Neural crest cell (in vitro differentiated cells): Measurements from ENCODE around the gene DUSP5. TPM values are rescaled to one million over a fixed set of nuclear protein-coding genes. Genes with fewer than 3 reads are reported as not detected.

Source experiments
- DNase-seq: peaks from one replicate; pipeline ENCODE4 v3.0.0; 2021; ENCODE audit warnings: low read depth, mixed read lengths, low spot score
- H3K27ac Mint-ChIP-seq: one replicate; pipeline ENCODE4 v1.8.0; 2021; ENCODE audit warnings: mild to moderate bottlenecking, mixed read lengths; ENCODE audit not compliant: unreplicated experiment
- H3K27me3 Mint-ChIP-seq: 2 replicates; pipeline ENCODE4 v1.8.0; 2021; ENCODE audit warnings: low read depth, mild to moderate bottlenecking, mixed read lengths
- H3K36me3 Mint-ChIP-seq: 2 replicates; pipeline ENCODE4 v1.8.0; 2021; ENCODE audit warnings: low read depth, mild to moderate bottlenecking, mixed read lengths
- H3K4me1 Mint-ChIP-seq: 2 replicates; pipeline ENCODE4 v1.8.0; 2021; ENCODE audit warnings: mixed read lengths
- H3K4me3 Mint-ChIP-seq: one replicate; pipeline ENCODE4 v1.8.0; 2021; ENCODE audit warnings: mild to moderate bottlenecking, mixed read lengths
- H3K9me3 Mint-ChIP-seq: 2 replicates; pipeline ENCODE4 v1.8.0; 2021; ENCODE audit warnings: mixed read lengths
- total RNA-seq: library from RNA; stranded (reverse); gene quantifications from 2 replicates; pipeline ENCODE4 v1.2.1, GENCODE V29; 2021
- TF ChIP-seq, protein P1 (sequence below): fragments of 200-600 bp; sonication (generic); conservative IDR thresholded peaks from 2 replicates; pipeline ENCODE4 v1.5.0; 2021; ENCODE audit warnings: antibody characterized with exemption, mild to moderate bottlenecking

The DUSP5 gene
- total RNA-seq, 1 donor from 2014 or later = 2.5 TPM

DNA sequence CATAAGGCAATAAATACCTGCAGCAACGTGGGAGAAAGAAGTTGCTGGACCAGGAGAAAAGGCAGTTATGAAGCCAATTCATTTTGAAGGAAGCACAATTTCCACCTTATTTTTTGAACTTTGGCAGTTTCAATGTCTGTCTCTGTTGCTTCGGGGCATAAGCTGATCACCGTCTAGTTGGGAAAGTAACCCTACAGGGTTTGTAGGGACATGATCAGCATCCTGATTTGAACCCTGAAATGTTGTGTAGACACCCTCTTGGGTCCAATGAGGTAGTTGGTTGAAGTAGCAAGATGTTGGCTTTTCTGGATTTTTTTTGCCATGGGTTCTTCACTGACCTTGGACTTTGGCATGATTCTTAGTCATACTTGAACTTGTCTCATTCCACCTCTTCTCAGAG is 13.0 kb downstream of the DUSP5 start:
- Mint-ChIP-seq H3K36me3 (peaks cover 15% of the 10 kb centered on the region), H3K4me1 (peaks cover 12% of the 10 kb centered on the region), H3K9me3 (no peaks in the 10 kb centered on the region), H3K27ac (no peak overlapping the region), H3K4me3 (no peak overlapping the region), H3K27me3 (no peaks in the 10 kb centered on the region)
- TF ChIP-seq, protein P1, sequence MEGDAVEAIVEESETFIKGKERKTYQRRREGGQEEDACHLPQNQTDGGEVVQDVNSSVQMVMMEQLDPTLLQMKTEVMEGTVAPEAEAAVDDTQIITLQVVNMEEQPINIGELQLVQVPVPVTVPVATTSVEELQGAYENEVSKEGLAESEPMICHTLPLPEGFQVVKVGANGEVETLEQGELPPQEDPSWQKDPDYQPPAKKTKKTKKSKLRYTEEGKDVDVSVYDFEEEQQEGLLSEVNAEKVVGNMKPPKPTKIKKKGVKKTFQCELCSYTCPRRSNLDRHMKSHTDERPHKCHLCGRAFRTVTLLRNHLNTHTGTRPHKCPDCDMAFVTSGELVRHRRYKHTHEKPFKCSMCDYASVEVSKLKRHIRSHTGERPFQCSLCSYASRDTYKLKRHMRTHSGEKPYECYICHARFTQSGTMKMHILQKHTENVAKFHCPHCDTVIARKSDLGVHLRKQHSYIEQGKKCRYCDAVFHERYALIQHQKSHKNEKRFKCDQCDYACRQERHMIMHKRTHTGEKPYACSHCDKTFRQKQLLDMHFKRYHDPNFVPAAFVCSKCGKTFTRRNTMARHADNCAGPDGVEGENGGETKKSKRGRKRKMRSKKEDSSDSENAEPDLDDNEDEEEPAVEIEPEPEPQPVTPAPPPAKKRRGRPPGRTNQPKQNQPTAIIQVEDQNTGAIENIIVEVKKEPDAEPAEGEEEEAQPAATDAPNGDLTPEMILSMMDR = no peak
- DNase-seq = no peak

DNA sequence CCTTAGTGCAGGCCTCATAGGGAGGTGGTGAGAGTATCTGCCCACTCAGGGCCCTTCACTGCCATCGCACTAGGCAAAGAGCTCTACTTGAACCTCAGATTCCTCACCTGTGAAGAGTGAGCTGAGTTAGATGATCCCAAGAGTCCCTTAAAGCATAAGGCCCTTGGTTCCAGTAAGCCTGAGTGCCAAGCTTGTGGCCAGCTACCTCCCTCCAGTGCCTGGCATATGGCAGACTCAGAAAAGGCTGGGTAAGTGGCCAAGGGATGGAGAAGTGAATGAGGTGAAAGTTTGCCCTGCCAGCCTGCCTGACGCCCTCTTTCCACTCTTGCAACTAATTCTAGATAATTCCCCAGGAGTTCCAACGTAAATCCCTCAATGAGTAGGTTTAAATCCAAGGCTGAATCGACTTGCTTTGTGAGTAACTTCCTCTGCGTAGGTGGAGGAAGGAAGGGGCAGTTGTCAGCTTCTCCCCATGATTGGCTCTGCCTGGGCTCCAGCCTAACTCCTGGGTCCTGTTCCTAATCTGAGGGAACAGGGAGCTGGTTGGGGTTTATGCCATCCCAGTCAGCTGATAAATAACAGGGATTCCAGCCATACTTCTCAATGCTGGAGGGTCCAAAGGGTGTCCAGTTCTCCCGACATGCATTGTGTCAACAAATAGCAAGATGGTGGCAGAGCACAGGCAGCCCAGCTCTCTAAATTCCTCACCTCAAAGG is 14.2 kb downstream of the DUSP5 start:
- no peak for DNase-seq
- H3K9me3 Mint-ChIP-seq = no peaks in the 10 kb centered on the region
- TF ChIP-seq, protein P1 = no peak
- H3K27me3 Mint-ChIP-seq = no peaks in the 10 kb centered on the region
- H3K4me1 Mint-ChIP-seq = peaks cover 12% of the 10 kb centered on the region
- no peak overlapping the region for H3K27ac Mint-ChIP-seq
- H3K36me3 Mint-ChIP-seq = peaks cover 15% of the 10 kb centered on the region
- no peak overlapping the region for H3K4me3 Mint-ChIP-seq

DNA sequence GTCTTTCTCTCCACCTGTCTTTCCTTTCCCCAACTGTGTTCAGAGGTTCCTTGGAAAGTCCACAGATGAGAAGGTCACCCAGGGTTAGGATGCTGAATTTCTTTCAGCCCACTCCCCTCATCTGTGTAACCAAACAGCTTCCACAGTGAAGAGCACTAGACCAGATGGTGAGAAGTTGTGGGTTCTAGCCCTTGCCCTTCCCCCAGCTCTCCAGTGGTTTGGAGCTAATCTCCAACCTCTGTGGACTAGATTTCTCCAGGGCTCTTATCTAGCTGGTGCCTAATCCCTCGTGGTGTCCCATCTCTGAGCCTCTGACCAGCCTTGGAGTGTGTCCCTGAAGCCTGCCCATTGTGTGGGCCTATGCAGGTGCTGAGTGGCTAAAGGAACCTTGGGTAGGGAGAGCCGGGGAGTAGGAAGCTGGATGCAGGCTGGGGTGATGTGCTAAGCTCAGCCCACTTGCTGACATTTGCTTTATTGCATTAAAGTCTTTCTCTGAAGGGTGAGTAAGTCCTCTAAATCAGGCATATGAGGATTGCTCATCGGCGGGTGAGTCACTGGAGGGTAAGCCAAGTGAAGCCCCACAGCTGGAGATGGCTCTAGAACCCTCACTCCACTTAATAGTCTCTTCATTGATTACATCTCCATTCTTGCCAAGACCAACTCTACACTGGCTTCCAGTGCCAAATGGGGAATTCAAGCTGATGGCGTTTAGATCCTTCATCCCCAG is 14.9 kb downstream of the DUSP5 start:
- H3K4me3 Mint-ChIP-seq = no peak overlapping the region
- H3K36me3 Mint-ChIP-seq = peaks cover 12% of the 10 kb centered on the region
- H3K27me3 Mint-ChIP-seq = no peaks in the 10 kb centered on the region

DNA sequence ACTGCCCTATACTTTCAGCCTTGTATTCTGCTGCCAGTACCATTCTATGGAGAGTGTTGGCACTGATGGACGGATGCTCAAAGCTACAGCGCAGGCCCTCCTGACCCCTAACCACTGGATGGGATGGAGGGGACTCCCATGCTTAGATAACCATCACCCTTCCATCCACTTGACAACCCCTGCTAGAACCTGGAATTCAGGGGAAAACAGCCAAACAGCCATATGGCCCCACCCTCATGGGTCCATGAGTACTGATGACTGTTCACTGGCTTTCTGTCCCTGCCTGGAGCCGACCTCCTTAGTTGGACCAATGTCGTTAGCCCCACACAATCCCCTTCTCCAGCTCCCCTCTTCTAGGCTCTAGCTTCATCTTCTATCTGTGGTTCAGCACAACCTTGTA is 16.2 kb downstream of the DUSP5 start:
- no peaks in the 10 kb centered on the region for H3K27me3 Mint-ChIP-seq
- no peak overlapping the region for H3K27ac Mint-ChIP-seq
- H3K36me3 Mint-ChIP-seq = peaks cover 12% of the 10 kb centered on the region
- no peak for DNase-seq
- no peaks in the 10 kb centered on the region for H3K9me3 Mint-ChIP-seq
- H3K4me1 Mint-ChIP-seq = peaks cover 5% of the 10 kb centered on the region
- TF ChIP-seq, protein P1 = no peak
- no peak overlapping the region for H3K4me3 Mint-ChIP-seq

More for the DNA sequence above, 14.9 kb downstream of the DUSP5 start:
- H3K4me1 Mint-ChIP-seq = peaks cover 12% of the 10 kb centered on the region
- DNase-seq = no peak
- no peak overlapping the region for H3K27ac Mint-ChIP-seq
- no peaks in the 10 kb centered on the region for H3K9me3 Mint-ChIP-seq
- TF ChIP-seq, protein P1 = no peak

DNA sequence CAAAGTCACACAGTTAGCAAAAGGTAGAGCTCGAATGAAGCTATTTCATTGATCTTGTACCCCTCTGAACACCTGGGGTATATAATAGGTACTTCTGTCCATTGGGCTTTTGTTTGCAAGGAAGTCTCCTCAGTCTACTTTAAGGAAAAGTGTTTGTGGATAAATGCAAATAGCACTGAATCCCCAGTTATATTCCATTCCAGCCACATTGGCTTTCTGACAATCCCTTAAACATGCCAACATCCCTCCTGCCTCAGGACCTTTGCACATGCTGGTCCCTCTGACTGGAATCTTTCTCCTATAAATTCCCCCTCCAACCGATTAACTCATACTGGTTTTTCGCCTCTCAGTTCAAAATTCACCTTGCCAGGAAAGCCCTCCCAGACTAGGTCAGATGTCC is 17.1 kb downstream of the DUSP5 start:
- Mint-ChIP-seq H3K27me3 (no peaks in the 10 kb centered on the region), H3K4me1 (no peaks in the 10 kb centered on the region), H3K27ac (no peak overlapping the region), H3K4me3 (no peak overlapping the region), H3K36me3 (peaks cover 12% of the 10 kb centered on the region), H3K9me3 (no peaks in the 10 kb centered on the region)
- TF ChIP-seq, protein P1 = no peak
- DNase-seq = no peak
